Upper lobe of right lung (tissue), 1 donor: Measurements from ENCODE around the gene MRM1. TPM values are rescaled to one million over a fixed set of nuclear protein-coding genes. Genes with fewer than 3 reads are reported as not detected.
"Not testable (repeated sequence)": the region's sequence is repeated elsewhere in the genome, so short reads cannot be mapped to it uniquely, and the experiment has no call there.

Experiments
- ATAC-seq: fragments of 200-7000 bp; cut with Tn5 transposase; one replicate; pipeline ENCODE4 v1.9.1; 2020; ENCODE audit warnings: mild to moderate bottlenecking, moderate library complexity
- DNase-seq: peaks from one replicate; pipeline ENCODE4 v3.0.0-alpha.2; 2020
- H3K27ac ChIP-seq: fragments of 200-600 bp; one replicate; pipeline ENCODE4 v1.8.0; 2022
- H3K27me3 ChIP-seq: fragments of 200-600 bp; one replicate; pipeline ENCODE4 v1.8.0; 2022; ENCODE audit warnings: mild to moderate bottlenecking
- H3K36me3 ChIP-seq: fragments of 200-600 bp; one replicate; pipeline ENCODE4 v1.8.0; 2022
- H3K4me1 ChIP-seq: fragments of 200-600 bp; one replicate; pipeline ENCODE4 v1.8.0; 2022
- H3K4me3 ChIP-seq: fragments of 200-600 bp; one replicate; pipeline ENCODE4 v1.8.0; 2022; ENCODE audit warnings: mild to moderate bottlenecking
- H3K9me3 ChIP-seq: fragments of 200-600 bp; one replicate; pipeline ENCODE4 v1.8.0; 2022
- CTCF ChIP-seq: fragments of 200-600 bp; IDR thresholded peaks from one replicate; pipeline ENCODE4 v1.8.0; 2022; ENCODE audit warnings: antibody characterized with exemption
- intact Hi-C: fragments of 100-400 bp; cut with DNase I; formaldehyde crosslinking; loops from one replicate; pipeline ENCODE4 v1.11.0; 2022
- total RNA-seq: library from RNA; stranded (reverse); fragmentation: NEBNext Ultra II Directional; extraction: Animal tissue kit (Norgen Biotek cat#: 25700); gene quantifications from one replicate; pipeline ENCODE4 v1.2.1, GENCODE V29; 2021
- donor health status: DM: no; HTN: yes; CAD: no; lungs with severe emphysema.

Gene MRM1
- total RNA-seq, 1 donor from 2014 or later: 5.6 TPM

DNA sequence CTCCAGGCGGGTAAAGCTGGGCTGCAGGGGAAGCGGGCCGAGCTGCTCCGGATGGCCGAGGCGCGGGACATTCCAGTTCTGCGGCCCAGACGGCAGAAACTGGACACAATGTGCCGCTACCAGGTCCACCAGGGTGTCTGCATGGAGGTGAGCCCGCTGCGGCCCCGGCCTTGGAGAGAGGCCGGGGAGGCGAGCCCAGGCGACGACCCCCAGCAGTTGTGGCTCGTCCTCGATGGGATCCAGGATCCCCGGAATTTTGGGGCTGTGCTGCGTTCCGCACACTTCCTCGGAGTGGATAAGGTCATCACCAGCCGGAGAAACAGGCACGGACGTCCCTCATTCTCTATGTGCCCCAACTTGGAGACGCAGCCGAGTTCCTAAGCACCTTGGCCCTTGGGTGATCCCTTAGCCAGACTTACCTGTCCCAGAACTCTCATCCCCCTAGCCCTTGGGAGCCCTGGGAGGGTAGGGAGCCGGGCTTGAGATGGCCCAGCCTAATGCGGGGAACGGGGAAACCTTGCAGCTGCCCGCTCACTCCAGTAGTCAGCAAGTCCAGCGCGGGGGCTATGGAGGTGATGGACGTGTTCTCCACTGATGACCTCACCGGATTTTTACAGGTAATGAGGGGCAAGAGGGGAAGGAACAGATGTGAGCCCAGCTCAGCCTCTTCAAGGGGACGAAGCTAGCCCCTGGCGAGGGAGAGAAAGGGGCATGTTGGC, 806 bp downstream of the MRM1 start:
- intact Hi-C loops: no loop called here
- no peaks in the 10 kb centered on the region for H3K36me3 ChIP-seq
- DNase-seq (peak; percentile 65), ATAC-seq (no peak)
- H3K27ac ChIP-seq: peak overlapping the region; percentile 89
- H3K4me3 ChIP-seq: peak overlapping the region; percentile 85
- H3K9me3 ChIP-seq: no peaks in the 10 kb centered on the region
- peaks cover 13% of the 10 kb centered on the region for H3K4me1 ChIP-seq
- no peak for TF ChIP-seq CTCF
- H3K27me3 ChIP-seq: no peaks in the 10 kb centered on the region

- intact Hi-C loops: no loop called here
- TF ChIP-seq CTCF: peak; percentile 82
- Histone ChIP-seq H3K9me3 (no peaks in the 10 kb centered on the region), H3K4me1 (peaks cover 13% of the 10 kb centered on the region), H3K36me3 (no peaks in the 10 kb centered on the region), H3K27me3 (no peaks in the 10 kb centered on the region), H3K27ac (no peak overlapping the region), H3K4me3 (peak overlapping the region; percentile 85)
- ATAC-seq (peak; percentile 42), DNase-seq (peak; percentile 66)
Observed at GRCh38 chr17:36602924-36603384, 1.6 kb downstream of the MRM1 start.

DNA sequence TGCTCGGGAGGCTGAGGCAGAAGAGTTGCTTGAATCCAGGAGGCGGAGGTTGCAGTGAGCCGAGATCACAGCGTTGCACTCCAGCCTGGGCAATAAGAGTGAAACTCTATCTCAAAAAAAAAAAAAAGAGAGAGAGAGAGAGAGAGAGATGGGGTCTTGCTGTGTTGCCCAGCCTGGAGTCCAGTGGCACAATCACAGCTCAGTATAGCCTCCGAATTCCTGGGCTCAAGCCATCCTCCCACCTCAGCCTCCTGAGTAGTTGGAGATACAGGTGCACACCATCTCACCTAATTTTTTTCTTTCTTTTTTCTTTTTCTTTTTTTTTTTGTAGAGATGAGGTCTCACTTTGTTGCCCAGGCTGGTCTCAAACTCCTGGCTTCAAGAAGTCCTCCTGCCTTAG, 3.6 kb downstream of the MRM1 start:
- intact Hi-C loops, H3K27ac ChIP-seq, H3K9me3 ChIP-seq, H3K27me3 ChIP-seq, H3K36me3 ChIP-seq, ATAC-seq, H3K4me3 ChIP-seq, DNase-seq: not testable (repeated sequence)
- peaks cover 13% of the 10 kb centered on the region for H3K4me1 ChIP-seq

DNA sequence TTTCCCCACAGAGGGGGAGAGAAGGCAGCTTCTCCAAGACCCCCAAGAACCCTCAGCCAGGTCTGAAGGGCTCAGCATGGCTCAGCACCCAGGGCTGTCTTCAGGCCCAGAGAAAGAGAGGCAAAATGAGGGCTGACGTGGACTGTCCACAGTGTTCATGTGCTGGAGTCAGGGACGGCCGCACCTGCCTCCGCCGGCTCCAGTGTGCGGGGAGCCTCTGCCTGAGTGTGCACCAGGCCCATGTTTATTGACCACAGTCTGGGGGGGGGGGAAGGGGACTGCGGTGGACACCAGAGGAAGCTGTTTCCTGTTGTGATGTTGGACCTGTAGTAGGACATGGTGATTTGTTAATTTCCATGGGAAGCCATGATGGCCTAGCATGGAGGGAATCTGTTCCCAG, 6.9 kb downstream of the MRM1 start:
- DNase-seq (no peak), ATAC-seq (no peak)
- intact Hi-C loops: no loop called here
- Histone ChIP-seq H3K4me1 (no peaks in the 10 kb centered on the region), H3K27me3 (no peaks in the 10 kb centered on the region), H3K36me3 (no peaks in the 10 kb centered on the region), H3K27ac (no peak overlapping the region), H3K4me3 (no peak overlapping the region), H3K9me3 (no peaks in the 10 kb centered on the region)
- TF ChIP-seq CTCF: no peak

DNA sequence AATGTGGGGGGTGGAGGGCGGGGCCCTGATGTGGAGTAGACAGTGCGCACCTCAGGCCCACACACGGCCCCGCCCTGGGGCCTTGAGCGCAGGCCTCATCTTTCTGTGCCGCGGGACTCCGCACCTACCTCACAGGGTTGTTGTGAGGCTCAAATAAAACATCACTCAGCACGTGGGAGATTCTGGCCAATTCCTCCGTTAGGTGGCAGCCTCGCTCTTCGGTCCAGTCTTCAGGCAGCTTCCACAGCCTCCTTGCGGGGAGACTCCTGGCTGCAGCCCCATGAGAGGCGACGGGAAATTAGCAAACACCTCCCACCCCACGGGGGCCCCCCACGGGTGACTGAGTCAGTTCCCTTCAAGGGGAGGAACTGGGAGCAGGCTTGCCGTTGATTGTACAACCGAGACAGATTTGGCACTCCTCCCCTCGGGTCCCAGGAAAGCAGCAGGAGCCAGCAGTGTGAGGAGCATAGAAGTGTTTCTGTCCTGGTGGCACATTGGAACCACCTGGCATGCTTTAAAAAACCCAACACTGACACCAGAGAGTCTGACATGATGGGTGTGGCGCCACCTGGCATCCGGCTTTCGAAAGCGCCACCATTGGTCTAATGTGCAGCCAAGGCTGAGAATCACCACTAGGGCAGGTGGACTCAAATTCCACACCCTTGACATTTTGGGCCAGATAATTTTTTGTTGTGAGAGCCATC, 7.6 kb downstream of the MRM1 start:
- no peaks in the 10 kb centered on the region for H3K4me1 ChIP-seq
- ATAC-seq: peak; percentile 64
- peaks cover 3% of the 10 kb centered on the region for H3K27me3 ChIP-seq
- TF ChIP-seq CTCF: no peak
- intact Hi-C loops: no loop called here
- DNase-seq: no peak
- H3K27ac ChIP-seq: no peak overlapping the region
- H3K36me3 ChIP-seq: no peaks in the 10 kb centered on the region
- no peak overlapping the region for H3K4me3 ChIP-seq
- H3K9me3 ChIP-seq: no peaks in the 10 kb centered on the region

- Histone ChIP-seq H3K27me3 (peaks cover 5% of the 10 kb centered on the region), H3K36me3 (no peaks in the 10 kb centered on the region), H3K4me3 (no peak overlapping the region), H3K4me1 (no peaks in the 10 kb centered on the region), H3K27ac (no peak overlapping the region), H3K9me3 (no peaks in the 10 kb centered on the region)
- no peak for TF ChIP-seq CTCF
- DNase-seq (no peak), ATAC-seq (no peak)
- intact Hi-C loops: no loop called here
Observed at GRCh38 chr17:36609498-36609862, 8.1 kb downstream of the MRM1 start.
